HL-60 (cell line): ENCODE results near the gene PRMT7.

Experiments
- GABPA ChIP-seq: IDR thresholded peaks from 2 replicates; pipeline ENCODE4 v1.6.1; 2012; ENCODE audit warnings: low read depth
- POLR2AphosphoS5 ChIP-seq: IDR thresholded peaks from 2 replicates; pipeline ENCODE4 v1.6.1; 2012; ENCODE audit warnings: low read depth
- REST ChIP-seq: IDR thresholded peaks from 2 replicates; pipeline ENCODE4 v1.6.1; 2012; ENCODE audit warnings: low read depth; ENCODE audit not compliant: insufficient replicate concordance
- SPI1 ChIP-seq: IDR thresholded peaks from 2 replicates; pipeline ENCODE4 v1.6.1; 2012; ENCODE audit warnings: low read depth, mild to moderate bottlenecking, borderline replicate concordance
- TF ChIP-seq, protein P1 (sequence below): IDR thresholded peaks from one replicate; pipeline ENCODE4 v1.5.1; 2011; ENCODE audit warnings: low read length, control low read depth, inconsistent platforms; ENCODE audit not compliant: insufficient read depth

- no peak for TF ChIP-seq REST
- TF ChIP-seq, protein P1, sequence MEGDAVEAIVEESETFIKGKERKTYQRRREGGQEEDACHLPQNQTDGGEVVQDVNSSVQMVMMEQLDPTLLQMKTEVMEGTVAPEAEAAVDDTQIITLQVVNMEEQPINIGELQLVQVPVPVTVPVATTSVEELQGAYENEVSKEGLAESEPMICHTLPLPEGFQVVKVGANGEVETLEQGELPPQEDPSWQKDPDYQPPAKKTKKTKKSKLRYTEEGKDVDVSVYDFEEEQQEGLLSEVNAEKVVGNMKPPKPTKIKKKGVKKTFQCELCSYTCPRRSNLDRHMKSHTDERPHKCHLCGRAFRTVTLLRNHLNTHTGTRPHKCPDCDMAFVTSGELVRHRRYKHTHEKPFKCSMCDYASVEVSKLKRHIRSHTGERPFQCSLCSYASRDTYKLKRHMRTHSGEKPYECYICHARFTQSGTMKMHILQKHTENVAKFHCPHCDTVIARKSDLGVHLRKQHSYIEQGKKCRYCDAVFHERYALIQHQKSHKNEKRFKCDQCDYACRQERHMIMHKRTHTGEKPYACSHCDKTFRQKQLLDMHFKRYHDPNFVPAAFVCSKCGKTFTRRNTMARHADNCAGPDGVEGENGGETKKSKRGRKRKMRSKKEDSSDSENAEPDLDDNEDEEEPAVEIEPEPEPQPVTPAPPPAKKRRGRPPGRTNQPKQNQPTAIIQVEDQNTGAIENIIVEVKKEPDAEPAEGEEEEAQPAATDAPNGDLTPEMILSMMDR, result no peak
- no peak for TF ChIP-seq SPI1
- no peak for TF ChIP-seq POLR2AphosphoS5
- no peak for TF ChIP-seq GABPA
Observed at GRCh38 chr16:68354816-68355215, 44.0 kb downstream of the PRMT7 start.
